Calu3 (cell line): ENCODE data around the gene PPP1R9B. TPM values are rescaled to one million over a fixed set of nuclear protein-coding genes. Genes with fewer than 3 reads are reported as not detected.

ENCODE experiments used
- BruUV-seq: library from RNA; stranded (reverse); fragments of 400-500 nt; replicated peaks from 2 replicates; lab custom pipeline; 2021; lab: Mats Ljungman, UMichigan
- CTCF ChIA-PET: fragments of 300-600 bp; sonication (Branson Sonifier 250); formaldehyde crosslinking; loops from one replicate; lab custom pipeline; 2022; ENCODE audit warnings: antibody characterized with exemption; lab: Charles Lee
- DNase-seq: peaks from one replicate; pipeline ENCODE4 v3.0.0; 2022
- H3K27ac Mint-ChIP-seq: one replicate; pipeline ENCODE4 v1.8.0; 2022; ENCODE audit warnings: mixed read lengths; ENCODE audit not compliant: unreplicated experiment
- H3K27me3 Mint-ChIP-seq: one replicate; pipeline ENCODE4 v1.8.0; 2022; ENCODE audit warnings: mixed read lengths; ENCODE audit not compliant: unreplicated experiment
- H3K36me3 Mint-ChIP-seq: one replicate; pipeline ENCODE4 v1.8.0; 2022; ENCODE audit warnings: mild to moderate bottlenecking, moderate library complexity, mixed read lengths; ENCODE audit not compliant: insufficient read depth, unreplicated experiment
- H3K4me1 Mint-ChIP-seq: one replicate; pipeline ENCODE4 v1.8.0; 2022; ENCODE audit warnings: mild to moderate bottlenecking, low read depth, mixed read lengths; ENCODE audit not compliant: unreplicated experiment
- H3K4me3 Mint-ChIP-seq: one replicate; pipeline ENCODE4 v1.8.0; 2022; ENCODE audit warnings: mild to moderate bottlenecking, low read depth, moderate library complexity, mixed read lengths; ENCODE audit not compliant: unreplicated experiment
- H3K9me3 Mint-ChIP-seq: one replicate; pipeline ENCODE4 v1.8.0; 2022; ENCODE audit warnings: low read depth, mixed read lengths; ENCODE audit not compliant: unreplicated experiment
- intact Hi-C: fragments of 100-400 bp; cut with micrococcal nuclease; formaldehyde crosslinking; loops from one replicate; pipeline ENCODE4 v1.10.0; 2022; ENCODE audit not compliant: unreplicated experiment
- total RNA-seq: library from RNA; stranded (reverse); gene quantifications from 2 replicates; pipeline ENCODE4 v1.2.3, GENCODE V29; 2022
- TF ChIP-seq, protein P1 (sequence below): fragments of 200-600 bp; IDR thresholded peaks from one replicate; pipeline ENCODE4 v1.8.0; 2022; ENCODE audit warnings: antibody characterized with exemption; ENCODE audit not compliant: unreplicated experiment

The PPP1R9B gene
- total RNA-seq, 1 experiment from 2014 or later = 74.3 TPM

GRCh38 chr17:50118828-50119218 is 31.7 kb downstream of the PPP1R9B start:
- Mint-ChIP-seq H3K9me3 (no peaks in the 10 kb centered on the region), H3K36me3 (peaks cover 5% of the 10 kb centered on the region), H3K4me3 (no peak overlapping the region), H3K4me1 (no peaks in the 10 kb centered on the region), H3K27ac (no peak overlapping the region), H3K27me3 (peaks cover 95% of the 10 kb centered on the region)
- intact Hi-C loops = loop anchor here (5.0 kb wide), 1 partner anchor 43 kb away; no protein-coding TSS in a partner anchor
- no TSS peak for BruUV-seq
- TF ChIP-seq, protein P1, sequence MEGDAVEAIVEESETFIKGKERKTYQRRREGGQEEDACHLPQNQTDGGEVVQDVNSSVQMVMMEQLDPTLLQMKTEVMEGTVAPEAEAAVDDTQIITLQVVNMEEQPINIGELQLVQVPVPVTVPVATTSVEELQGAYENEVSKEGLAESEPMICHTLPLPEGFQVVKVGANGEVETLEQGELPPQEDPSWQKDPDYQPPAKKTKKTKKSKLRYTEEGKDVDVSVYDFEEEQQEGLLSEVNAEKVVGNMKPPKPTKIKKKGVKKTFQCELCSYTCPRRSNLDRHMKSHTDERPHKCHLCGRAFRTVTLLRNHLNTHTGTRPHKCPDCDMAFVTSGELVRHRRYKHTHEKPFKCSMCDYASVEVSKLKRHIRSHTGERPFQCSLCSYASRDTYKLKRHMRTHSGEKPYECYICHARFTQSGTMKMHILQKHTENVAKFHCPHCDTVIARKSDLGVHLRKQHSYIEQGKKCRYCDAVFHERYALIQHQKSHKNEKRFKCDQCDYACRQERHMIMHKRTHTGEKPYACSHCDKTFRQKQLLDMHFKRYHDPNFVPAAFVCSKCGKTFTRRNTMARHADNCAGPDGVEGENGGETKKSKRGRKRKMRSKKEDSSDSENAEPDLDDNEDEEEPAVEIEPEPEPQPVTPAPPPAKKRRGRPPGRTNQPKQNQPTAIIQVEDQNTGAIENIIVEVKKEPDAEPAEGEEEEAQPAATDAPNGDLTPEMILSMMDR = no peak
- CTCF ChIA-PET = interaction anchor here (1.1 to 1.2 kb wide), 2 partner anchors 14 to 24 kb away, joined by 3 to 4 read pairs; no protein-coding TSS in a partner anchor
- no peak for DNase-seq

DNA sequence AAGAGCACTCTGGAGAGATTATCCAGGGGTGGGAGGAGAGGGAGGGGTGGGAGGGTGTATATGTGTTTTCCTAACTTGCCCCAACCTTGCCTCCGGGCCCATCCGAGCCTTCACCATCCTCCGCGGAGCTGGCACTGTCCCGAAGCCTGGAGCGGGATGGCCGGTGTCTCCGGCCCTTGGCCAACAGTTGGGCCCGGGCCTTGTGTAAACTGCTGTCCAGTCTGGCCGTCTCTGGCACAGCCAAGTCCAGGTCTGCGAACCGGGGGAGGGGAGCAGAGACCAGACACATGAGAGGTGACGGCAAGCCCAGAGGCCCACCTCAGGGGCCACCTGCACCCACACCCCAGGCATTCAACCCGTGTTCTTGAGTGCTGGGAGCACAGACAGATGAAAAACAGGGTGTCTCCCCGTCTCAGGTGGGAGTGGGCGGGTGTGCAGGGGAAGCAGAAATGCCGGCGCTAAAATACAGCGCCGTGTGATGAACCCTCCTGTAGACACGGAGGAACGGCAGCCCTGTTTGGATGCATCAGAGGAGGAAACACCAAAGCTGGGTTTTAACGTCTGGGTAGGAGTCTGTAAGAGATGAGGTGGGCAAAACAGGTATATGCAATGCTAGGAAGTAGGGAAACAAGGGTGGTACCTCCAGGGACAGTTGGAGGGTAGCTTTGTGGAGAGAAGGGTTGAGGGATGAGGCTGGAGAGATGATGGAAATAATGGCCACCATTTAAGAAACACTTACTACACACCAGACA is 32.2 kb downstream of the PPP1R9B start:
- peaks cover 8% of the 10 kb centered on the region for H3K36me3 Mint-ChIP-seq
- no peak overlapping the region for H3K27ac Mint-ChIP-seq
- CTCF ChIA-PET = interaction anchor here (1.1 to 1.8 kb wide), 2 partner anchors 24 kb away, joined by 4 to 9 read pairs; no protein-coding TSS in a partner anchor
- DNase-seq = no peak
- no peak overlapping the region for H3K4me3 Mint-ChIP-seq
- H3K4me1 Mint-ChIP-seq = no peaks in the 10 kb centered on the region
- no peaks in the 10 kb centered on the region for H3K9me3 Mint-ChIP-seq
- peaks cover 90% of the 10 kb centered on the region for H3K27me3 Mint-ChIP-seq
- TF ChIP-seq, protein P1 = no peak
- no TSS peak for BruUV-seq
- intact Hi-C loops = loop anchor here (5.0 kb wide), 1 partner anchor 44 kb away; no protein-coding TSS in a partner anchor

DNA sequence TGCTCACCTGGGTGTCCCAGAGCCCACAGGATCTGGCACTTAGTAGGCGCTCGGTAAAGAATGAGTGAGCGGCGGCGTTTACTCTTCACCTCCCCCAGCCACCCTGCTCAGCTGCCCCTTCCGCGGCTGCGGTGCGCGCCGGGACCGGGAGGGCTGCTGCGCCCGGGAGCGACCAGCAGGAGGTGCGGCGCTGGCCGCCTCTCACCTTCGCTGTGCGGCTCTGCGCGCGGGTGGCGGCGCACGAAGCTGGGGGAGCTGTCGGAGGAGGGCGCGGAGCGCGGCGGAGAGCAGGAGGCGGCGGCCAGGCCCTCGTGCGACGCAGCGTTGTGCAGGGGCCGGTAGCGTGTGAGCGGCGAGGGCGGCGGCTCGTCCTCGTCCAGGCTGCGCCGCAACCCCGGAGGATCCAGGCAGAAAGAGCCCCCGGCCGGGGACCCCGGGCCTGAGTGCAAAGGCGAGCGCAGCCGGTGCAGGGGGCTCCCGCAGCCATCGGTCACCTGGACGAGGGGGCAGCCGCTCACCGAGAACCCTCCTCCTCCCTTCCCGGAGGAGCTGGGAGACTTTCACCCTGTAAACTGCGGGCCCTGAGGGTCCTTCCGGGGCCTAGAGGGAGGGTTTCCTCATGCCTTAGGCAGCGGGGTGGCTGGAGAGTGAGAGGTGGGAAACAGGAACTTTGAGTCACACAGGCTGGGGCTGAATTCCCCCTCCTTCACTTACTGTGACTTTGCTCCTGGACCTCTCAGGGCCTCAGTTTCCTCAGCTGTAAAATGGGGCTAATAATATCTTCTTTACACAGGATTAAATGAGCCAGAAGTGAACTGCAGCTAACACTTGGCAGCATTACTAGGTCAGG is 33.0 kb downstream of the PPP1R9B start:
- intact Hi-C loops = loop anchor here (5.0 kb wide), 1 partner anchor 45 kb away; no protein-coding TSS in a partner anchor
- Mint-ChIP-seq H3K36me3 (peaks cover 8% of the 10 kb centered on the region), H3K4me3 (peak overlapping the region; percentile 45)

GRCh38 chr17:50115756-50116155 is 34.7 kb downstream of the PPP1R9B start:
- no peaks in the 10 kb centered on the region for H3K4me1 Mint-ChIP-seq
- H3K9me3 Mint-ChIP-seq = no peaks in the 10 kb centered on the region
- H3K27ac Mint-ChIP-seq = no peak overlapping the region
- no TSS peak for BruUV-seq
- CTCF ChIA-PET = interaction anchor here (1.4 to 1.5 kb wide), 2 partner anchors 28 to 36 kb away, joined by 3 to 6 read pairs; no protein-coding TSS in a partner anchor
- intact Hi-C loops = loop anchor here (5.0 kb wide), 1 partner anchor 47 kb away; no protein-coding TSS in a partner anchor
- DNase-seq = no peak
- TF ChIP-seq, protein P1 = no peak
- H3K36me3 Mint-ChIP-seq = peaks cover 13% of the 10 kb centered on the region
- H3K27me3 Mint-ChIP-seq = peaks cover 65% of the 10 kb centered on the region
- no peak overlapping the region for H3K4me3 Mint-ChIP-seq

More for the DNA sequence above, 33.0 kb downstream of the PPP1R9B start:
- no peaks in the 10 kb centered on the region for H3K9me3 Mint-ChIP-seq
- peak; percentile 89 for DNase-seq
- H3K27ac Mint-ChIP-seq = no peak overlapping the region
- no peaks in the 10 kb centered on the region for H3K4me1 Mint-ChIP-seq
- TF ChIP-seq, protein P1 = peak; percentile 87
- peaks cover 82% of the 10 kb centered on the region for H3K27me3 Mint-ChIP-seq
- no TSS peak for BruUV-seq
- CTCF ChIA-PET = interaction anchor here (0.5 to 1.8 kb wide), 13 partner anchors 13 to 721 kb away, joined by 3 to 9 read pairs (median 4); partner anchors contain the start of gene SAMD14
